NT2/D1 (cell line): Measurements from ENCODE around the gene MRPL49.
A peak's percentile ranks its signal among the peaks of the same experiment; 100 is the strongest.

ENCODE experiments used
- DNase-seq: peaks from one replicate; pipeline ENCODE4 v3.0.0-alpha.2; 2011; ENCODE audit warnings: low read depth, low spot score
- H3K27me3 ChIP-seq: 2 replicates; pipeline ENCODE4 v1.6.0; 2011; ENCODE audit warnings: mild to moderate bottlenecking; ENCODE audit not compliant: insufficient read length, insufficient read depth
- H3K36me3 ChIP-seq: 2 replicates; pipeline ENCODE4 v1.6.1; 2011; ENCODE audit warnings: mild to moderate bottlenecking, low read length, mixed read lengths; ENCODE audit not compliant: insufficient read depth, insufficient read length
- H3K4me1 ChIP-seq: 2 replicates; pipeline ENCODE4 v1.5.1; 2011; ENCODE audit not compliant: insufficient read depth, insufficient read length
- H3K4me3 ChIP-seq: 2 replicates; pipeline ENCODE4 v1.5.1; 2011; ENCODE audit warnings: low read depth; ENCODE audit not compliant: insufficient read length
- H3K9ac ChIP-seq: 2 replicates; pipeline ENCODE4 v1.6.0; 2011; ENCODE audit warnings: low read depth; ENCODE audit not compliant: insufficient read length
- H3K9me3 ChIP-seq: 2 replicates; pipeline ENCODE4 v1.5.1; 2011; ENCODE audit warnings: mild to moderate bottlenecking, low read length; ENCODE audit not compliant: insufficient read depth
- SUZ12 ChIP-seq: IDR thresholded peaks from 2 replicates; pipeline ENCODE4 v1.6.1; 2011; ENCODE audit not compliant: insufficient read length, insufficient read depth; ENCODE audit errors: extremely low read depth
- YY1 ChIP-seq: IDR thresholded peaks from 2 replicates; pipeline ENCODE4 v1.6.1; 2011; ENCODE audit not compliant: insufficient read length, insufficient read depth
- ZNF274 ChIP-seq: IDR thresholded peaks from 2 replicates; pipeline ENCODE4 v1.6.1; 2011; ENCODE audit warnings: mild to moderate bottlenecking, low read depth, low read length

The MRPL49 gene

GRCh38 chr11:65121865-65122696 is at the start of gene MRPL49, which contains the start of gene FAU:
TSS of gene MRPL49 (plus strand) at chr11:65122321. CDS start at chr11:65122347, 26 bp downstream.
TSS of gene FAU (minus strand) at chr11:65122134. CDS start at chr11:65121813, 321 bp downstream.
- Histone ChIP-seq H3K36me3 (peaks cover 74% of the 10 kb centered on the region), H3K9me3 (no peaks in the 10 kb centered on the region), H3K4me1 (peaks cover 11% of the 10 kb centered on the region), H3K27me3 (no peaks in the 10 kb centered on the region), H3K9ac (peak within 1 kb of the TSS; percentile 98), H3K4me3 (peak within 1 kb of the TSS; percentile 97)
- peak; percentile 84 for TF ChIP-seq YY1
- no peak for TF ChIP-seq SUZ12
- DNase-seq = peak; percentile 100

- TF ChIP-seq ZNF274 = no peak
- no peak for TF ChIP-seq SUZ12
- no peak for TF ChIP-seq YY1
- Histone ChIP-seq H3K9ac (no peak overlapping the region), H3K4me1 (peaks cover 5% of the 10 kb centered on the region), H3K9me3 (no peaks in the 10 kb centered on the region), H3K27me3 (no peaks in the 10 kb centered on the region), H3K4me3 (no peak overlapping the region), H3K36me3 (peaks cover 20% of the 10 kb centered on the region)
- no peak for DNase-seq
These were observed 49.5 kb upstream of the MRPL49 start for GRCh38 chr11:65072631-65072966.

- no peak overlapping the region for H3K9ac ChIP-seq
- H3K9me3 ChIP-seq = no peaks in the 10 kb centered on the region
- H3K4me1 ChIP-seq = peaks cover 2% of the 10 kb centered on the region
- H3K36me3 ChIP-seq = peaks cover 65% of the 10 kb centered on the region
- no peak for DNase-seq
- no peaks in the 10 kb centered on the region for H3K27me3 ChIP-seq
- TF ChIP-seq ZNF274 (no peak), SUZ12 (no peak), YY1 (no peak)
- H3K4me3 ChIP-seq = no peak overlapping the region
These were observed 44.7 kb upstream of the MRPL49 start for GRCh38 chr11:65077451-65077850.

GRCh38 chr11:65078151-65078550 is 44.0 kb upstream of the MRPL49 start:
- peaks cover 72% of the 10 kb centered on the region for H3K36me3 ChIP-seq
- TF ChIP-seq YY1 (no peak), ZNF274 (no peak), SUZ12 (no peak)
- H3K9me3 ChIP-seq = no peaks in the 10 kb centered on the region
- no peaks in the 10 kb centered on the region for H3K27me3 ChIP-seq
- no peak for DNase-seq
- no peak overlapping the region for H3K9ac ChIP-seq
- peaks cover 2% of the 10 kb centered on the region for H3K4me1 ChIP-seq
- no peak overlapping the region for H3K4me3 ChIP-seq

- Histone ChIP-seq H3K27me3 (no peaks in the 10 kb centered on the region), H3K36me3 (peaks cover 75% of the 10 kb centered on the region), H3K9me3 (no peaks in the 10 kb centered on the region), H3K4me3 (no peak overlapping the region), H3K9ac (no peak overlapping the region), H3K4me1 (peaks cover 2% of the 10 kb centered on the region)
- no peak for TF ChIP-seq SUZ12
- no peak for TF ChIP-seq ZNF274
- TF ChIP-seq YY1 = peak; percentile 46
- DNase-seq = no peak
These were observed 43.3 kb upstream of the MRPL49 start for GRCh38 chr11:65078786-65079342.

DNA sequence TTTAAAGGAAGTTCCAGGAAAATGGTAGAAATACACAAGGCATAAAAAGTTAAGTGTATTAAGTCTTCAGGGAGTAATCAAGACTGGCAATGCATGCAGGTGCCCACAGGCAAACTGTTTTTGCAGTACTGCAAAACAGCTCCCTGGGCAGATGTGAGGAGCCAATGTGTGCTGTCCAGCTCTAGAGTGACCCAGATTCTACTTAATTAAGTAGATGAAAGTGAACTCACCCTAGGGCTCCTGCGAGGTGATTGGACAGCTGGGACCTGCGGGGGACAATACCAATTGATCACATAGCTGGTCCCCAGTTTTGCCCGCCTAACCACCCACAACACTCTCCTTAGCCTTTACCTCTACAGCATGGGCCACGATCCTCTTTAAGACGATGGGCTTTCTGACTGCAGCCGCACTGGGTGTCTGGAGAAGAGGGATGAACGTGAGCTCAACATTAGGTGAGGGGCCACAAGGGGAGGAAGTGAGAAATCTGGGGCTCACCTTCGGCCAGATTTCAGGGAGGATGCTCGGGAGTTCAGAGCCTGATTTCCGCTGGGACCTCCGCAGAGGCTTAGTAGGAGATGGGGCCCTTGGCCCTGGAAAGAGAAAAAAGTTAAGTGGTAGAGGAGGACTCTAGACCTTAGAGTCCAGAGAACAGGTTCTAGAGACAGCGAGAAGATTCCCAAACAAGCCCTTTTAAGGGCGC is 38.8 kb upstream of the MRPL49 start:
- peak overlapping the region; percentile 75 for H3K4me3 ChIP-seq
- H3K36me3 ChIP-seq = peaks cover 82% of the 10 kb centered on the region
- DNase-seq = no peak
- TF ChIP-seq ZNF274 = no peak
- TF ChIP-seq SUZ12 = no peak
- no peak for TF ChIP-seq YY1
- no peaks in the 10 kb centered on the region for H3K9me3 ChIP-seq
- H3K4me1 ChIP-seq = no peaks in the 10 kb centered on the region
- no peaks in the 10 kb centered on the region for H3K27me3 ChIP-seq
- H3K9ac ChIP-seq = peak overlapping the region; percentile 86
